Bronchial epithelial cell (primary cell): ENCODE results near the gene DAGLA. TPM values are rescaled to one million over a fixed set of nuclear protein-coding genes. Genes with fewer than 3 reads are reported as not detected.

ENCODE experiments used
- DNase-seq: peaks from one replicate; pipeline ENCODE4 v3.0.0-alpha.2; 2010; ENCODE audit warnings: low read depth
- FAIRE-seq: peaks from 2 replicates; lab custom pipeline; 2011; peaks lifted over from hg19 to GRCh38; lab: Jason Lieb, UNC
- H3K27me3 ChIP-seq: 2 replicates; pipeline ENCODE4 v1.5.1; 2011; ENCODE audit warnings: low read length; ENCODE audit not compliant: control insufficient read depth, insufficient read depth
- H3K36me3 ChIP-seq: 2 replicates; pipeline ENCODE4 v1.5.1; 2011; ENCODE audit warnings: low read length; ENCODE audit not compliant: control insufficient read depth, insufficient read depth
- H3K4me3 ChIP-seq: 2 replicates; pipeline ENCODE4 v1.5.1; 2011; ENCODE audit warnings: mild to moderate bottlenecking, low read depth, low read length, control low read depth
- total RNA-seq: library from RNA; depleted of rRNA; stranded (reverse); fragments of >200 nt; gene quantifications from 2 replicates; pipeline ENCODE4 v1.2.1, GENCODE V29; 2014
- TF ChIP-seq, protein P1 (sequence below): IDR thresholded peaks from 2 replicates; pipeline ENCODE4 v1.5.1; 2011; ENCODE audit warnings: mild to moderate bottlenecking, moderate library complexity, low read length, control low read depth, inconsistent platforms; ENCODE audit not compliant: insufficient read depth, severe bottlenecking

The DAGLA gene
- total RNA-seq, 1 donor from 2014 or later, result under 0.01 TPM

DNA sequence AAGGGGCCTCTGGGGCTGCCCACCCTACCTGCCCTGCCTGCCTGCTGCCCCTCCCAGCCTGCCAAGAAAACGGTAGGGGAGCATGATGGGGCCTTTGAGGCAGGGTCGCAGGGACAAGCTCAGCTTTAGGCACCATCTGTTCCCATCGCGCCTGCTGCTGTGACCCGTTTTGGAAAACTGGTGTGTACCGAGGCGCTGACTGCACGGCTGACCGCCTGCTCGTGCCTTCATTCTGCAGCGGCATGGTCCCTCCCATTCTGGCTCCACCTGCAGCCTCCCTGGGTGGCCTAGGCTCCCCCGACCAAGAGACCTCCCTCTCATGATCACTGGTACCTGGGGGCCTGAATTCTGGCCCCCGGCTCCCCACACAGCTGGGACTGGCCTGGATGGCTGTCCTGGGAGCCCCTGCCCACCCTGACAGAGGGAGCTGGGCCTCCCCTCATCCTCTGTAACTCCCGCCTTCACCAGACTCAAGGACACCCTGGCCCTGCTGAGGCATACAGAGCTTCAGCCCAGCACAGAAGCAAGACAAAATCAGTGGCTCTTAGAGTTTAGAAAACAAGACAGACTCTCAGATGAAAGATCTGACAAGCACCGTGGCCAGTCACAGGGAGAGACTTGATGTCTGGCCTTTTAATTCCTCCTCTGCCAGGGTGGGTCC, 65.7 kb downstream of the DAGLA start:
- no peak for DNase-seq
- Histone ChIP-seq H3K4me3 (no peak overlapping the region), H3K27me3 (no peaks in the 10 kb centered on the region), H3K36me3 (no peaks in the 10 kb centered on the region)
- no peak for FAIRE-seq
- TF ChIP-seq, protein P1, sequence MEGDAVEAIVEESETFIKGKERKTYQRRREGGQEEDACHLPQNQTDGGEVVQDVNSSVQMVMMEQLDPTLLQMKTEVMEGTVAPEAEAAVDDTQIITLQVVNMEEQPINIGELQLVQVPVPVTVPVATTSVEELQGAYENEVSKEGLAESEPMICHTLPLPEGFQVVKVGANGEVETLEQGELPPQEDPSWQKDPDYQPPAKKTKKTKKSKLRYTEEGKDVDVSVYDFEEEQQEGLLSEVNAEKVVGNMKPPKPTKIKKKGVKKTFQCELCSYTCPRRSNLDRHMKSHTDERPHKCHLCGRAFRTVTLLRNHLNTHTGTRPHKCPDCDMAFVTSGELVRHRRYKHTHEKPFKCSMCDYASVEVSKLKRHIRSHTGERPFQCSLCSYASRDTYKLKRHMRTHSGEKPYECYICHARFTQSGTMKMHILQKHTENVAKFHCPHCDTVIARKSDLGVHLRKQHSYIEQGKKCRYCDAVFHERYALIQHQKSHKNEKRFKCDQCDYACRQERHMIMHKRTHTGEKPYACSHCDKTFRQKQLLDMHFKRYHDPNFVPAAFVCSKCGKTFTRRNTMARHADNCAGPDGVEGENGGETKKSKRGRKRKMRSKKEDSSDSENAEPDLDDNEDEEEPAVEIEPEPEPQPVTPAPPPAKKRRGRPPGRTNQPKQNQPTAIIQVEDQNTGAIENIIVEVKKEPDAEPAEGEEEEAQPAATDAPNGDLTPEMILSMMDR, result no peak

DNA sequence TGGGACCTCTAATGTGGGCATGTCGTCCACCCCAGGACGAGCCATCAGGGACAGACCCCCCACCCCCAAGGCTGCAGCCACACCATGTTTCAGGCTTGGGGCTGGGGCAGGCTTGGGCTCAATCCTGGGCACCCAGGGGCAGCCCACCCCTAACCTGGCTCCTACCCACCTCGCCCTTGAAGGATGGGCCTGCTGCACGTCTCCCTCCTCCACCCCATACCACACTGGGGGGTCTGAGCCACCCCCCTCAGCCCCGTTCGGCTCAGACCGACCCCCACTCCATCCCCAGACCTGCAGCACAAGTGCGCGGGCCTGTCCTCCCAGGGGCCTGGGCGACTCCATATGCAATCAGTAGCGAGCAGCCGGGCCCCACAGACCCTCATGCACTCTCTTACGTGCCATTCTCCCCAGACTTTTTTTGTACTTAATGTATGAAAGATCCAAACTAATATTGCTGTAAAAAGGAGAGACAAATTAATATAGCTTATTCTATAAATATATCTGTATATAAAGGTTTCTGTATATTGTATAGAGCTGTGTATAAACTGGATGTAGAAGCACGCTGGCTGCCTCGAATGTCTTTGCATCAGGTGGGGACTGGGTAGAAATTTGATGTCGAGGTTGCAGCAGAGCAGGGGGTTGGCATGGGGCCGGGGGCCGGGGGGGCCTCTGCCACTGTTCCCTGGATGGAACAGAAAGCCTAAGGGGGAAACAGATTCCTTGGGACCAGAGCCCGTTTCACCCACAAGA, 66.4 kb downstream of the DAGLA start:
- TF ChIP-seq, protein P1, result no peak
- DNase-seq (no peak), FAIRE-seq (no peak)
- Histone ChIP-seq H3K36me3 (no peaks in the 10 kb centered on the region), H3K4me3 (no peak overlapping the region), H3K27me3 (no peaks in the 10 kb centered on the region)

DNA sequence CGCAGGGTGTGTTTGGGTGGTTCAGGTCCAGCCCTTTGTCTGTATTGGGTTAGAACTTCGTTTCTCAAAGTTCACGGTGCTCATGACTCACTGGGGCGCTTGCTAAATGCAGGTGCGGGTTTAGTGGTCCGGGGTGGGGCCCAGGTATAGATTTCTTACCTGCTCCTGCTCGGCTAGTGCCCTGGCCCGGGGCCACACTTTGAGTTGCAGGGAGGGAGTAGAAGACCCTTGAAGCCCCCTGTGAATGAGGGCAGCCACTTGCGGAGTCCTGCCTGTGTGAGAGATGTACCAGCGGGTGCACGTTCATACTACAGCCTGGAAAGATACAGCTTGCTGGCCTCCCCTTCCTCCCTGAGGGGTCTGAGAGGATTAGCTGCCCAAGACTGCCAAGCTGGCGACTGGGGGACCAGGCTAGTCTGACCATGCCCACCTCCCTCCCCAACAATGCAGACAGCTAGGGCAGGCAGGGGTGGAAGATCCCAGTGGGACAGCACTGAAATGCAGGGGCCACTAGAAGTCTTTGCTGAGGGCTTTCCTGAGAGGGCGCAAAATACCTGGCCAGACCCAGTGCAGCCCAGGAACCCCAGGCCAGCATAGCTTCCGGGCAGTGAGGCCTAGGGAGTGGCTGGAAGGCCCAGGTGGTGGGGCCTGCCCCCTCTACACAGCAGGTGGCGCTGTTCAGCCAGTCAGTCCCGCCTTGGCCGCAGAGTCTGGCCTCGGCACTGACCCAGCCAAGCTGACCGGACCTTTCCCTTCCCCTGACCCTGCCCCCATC, 67.2 kb downstream of the DAGLA start:
- TF ChIP-seq, protein P1, result peak; percentile 97
- peak; percentile 42 for DNase-seq

DNA sequence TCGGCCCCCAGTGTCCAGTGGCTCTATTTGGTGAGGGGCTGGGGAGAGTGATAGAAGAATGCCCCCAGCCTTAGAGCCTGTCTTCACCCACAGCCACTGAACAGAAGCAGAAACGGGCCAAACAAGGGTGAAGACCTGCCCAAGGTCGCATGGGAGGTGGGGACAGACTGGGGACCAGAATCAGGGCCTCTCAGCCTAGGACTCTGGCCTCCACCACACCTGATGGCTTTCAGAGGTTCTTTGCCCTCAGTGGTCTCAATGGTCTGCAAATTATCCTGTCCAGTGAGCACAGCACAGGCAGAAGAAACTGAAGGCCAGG, 67.7 kb downstream of the DAGLA start:
- Histone ChIP-seq H3K4me3 (no peak overlapping the region), H3K36me3 (no peaks in the 10 kb centered on the region), H3K27me3 (peaks cover 5% of the 10 kb centered on the region)
- no peak for FAIRE-seq
- no peak for DNase-seq
- TF ChIP-seq, protein P1, result no peak

More for the DNA sequence above, 67.2 kb downstream of the DAGLA start:
- H3K36me3 ChIP-seq, result no peaks in the 10 kb centered on the region
- no peak overlapping the region for H3K4me3 ChIP-seq
- peaks cover 2% of the 10 kb centered on the region for H3K27me3 ChIP-seq
- no peak for FAIRE-seq

DNA sequence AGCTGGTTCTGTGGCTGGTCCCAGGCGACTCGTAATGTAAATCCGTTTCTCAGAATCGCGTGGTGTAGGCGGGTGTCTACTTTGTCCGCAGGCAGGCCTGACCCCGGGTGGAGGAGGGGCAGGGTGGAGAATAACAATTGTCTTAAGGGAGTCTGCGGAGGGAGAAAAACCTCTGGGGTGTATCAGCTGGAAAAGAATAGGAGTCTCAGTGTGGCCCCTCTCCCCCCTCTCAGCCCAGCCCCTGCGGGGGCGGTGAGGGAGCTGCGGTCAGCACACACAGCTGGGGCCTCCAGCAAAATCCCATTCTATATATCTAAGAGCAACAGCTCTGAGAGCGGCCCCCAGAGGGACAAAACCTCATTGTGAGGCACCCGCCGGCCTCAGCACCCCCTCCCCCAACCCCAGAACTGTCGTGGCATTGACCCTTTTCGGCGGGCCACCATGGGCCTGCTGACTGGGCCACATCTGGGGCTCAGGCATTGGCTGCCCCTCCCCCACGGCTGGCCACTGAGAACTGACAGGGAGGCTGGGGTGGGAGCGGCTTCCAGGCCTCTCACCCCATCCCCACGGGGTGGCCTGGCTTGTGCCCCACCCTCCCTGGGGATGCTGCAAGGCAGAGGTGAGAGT, 69.5 kb downstream of the DAGLA start:
- DNase-seq (no peak), FAIRE-seq (no peak)
- Histone ChIP-seq H3K27me3 (peaks cover 7% of the 10 kb centered on the region), H3K4me3 (no peak overlapping the region), H3K36me3 (no peaks in the 10 kb centered on the region)
- TF ChIP-seq, protein P1, result no peak
